DND-41 (cell line): Measurements from ENCODE around the gene FAM169A.

Experiments
- EZH2 ChIP-seq: IDR thresholded peaks from 3 replicates; pipeline ENCODE4 v1.6.1; 2012; ENCODE audit warnings: borderline replicate concordance, low read depth, mild to moderate bottlenecking, moderate library complexity, low read length, inconsistent platforms; ENCODE audit not compliant: severe bottlenecking
- TF ChIP-seq, protein P1 (sequence below): IDR thresholded peaks from 2 replicates; pipeline ENCODE4 v1.5.1; 2012; ENCODE audit warnings: borderline replicate concordance, low read length, moderate library complexity, mild to moderate bottlenecking; ENCODE audit not compliant: poor library complexity, severe bottlenecking; ENCODE audit errors: extremely low read depth

DNA sequence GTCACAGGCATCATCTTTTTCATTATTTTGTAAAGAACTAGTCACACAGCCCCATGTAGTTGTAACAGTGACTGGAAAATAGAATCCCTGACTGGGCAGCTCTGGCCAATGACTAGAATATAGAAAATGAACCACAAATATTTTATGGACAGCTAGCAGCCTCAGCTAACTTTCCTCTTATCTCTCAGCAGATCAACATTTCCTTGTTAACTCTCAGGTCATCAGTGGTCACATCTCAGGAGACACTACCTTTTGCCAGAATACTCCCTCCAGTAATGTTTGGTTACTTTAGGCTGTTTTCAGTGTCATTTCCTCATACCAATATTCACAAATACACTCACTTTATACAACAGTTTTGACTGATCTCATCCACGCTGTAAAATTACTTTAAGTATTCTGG lies 43.9 kb downstream of the FAM169A start:
- TF ChIP-seq, protein P1, sequence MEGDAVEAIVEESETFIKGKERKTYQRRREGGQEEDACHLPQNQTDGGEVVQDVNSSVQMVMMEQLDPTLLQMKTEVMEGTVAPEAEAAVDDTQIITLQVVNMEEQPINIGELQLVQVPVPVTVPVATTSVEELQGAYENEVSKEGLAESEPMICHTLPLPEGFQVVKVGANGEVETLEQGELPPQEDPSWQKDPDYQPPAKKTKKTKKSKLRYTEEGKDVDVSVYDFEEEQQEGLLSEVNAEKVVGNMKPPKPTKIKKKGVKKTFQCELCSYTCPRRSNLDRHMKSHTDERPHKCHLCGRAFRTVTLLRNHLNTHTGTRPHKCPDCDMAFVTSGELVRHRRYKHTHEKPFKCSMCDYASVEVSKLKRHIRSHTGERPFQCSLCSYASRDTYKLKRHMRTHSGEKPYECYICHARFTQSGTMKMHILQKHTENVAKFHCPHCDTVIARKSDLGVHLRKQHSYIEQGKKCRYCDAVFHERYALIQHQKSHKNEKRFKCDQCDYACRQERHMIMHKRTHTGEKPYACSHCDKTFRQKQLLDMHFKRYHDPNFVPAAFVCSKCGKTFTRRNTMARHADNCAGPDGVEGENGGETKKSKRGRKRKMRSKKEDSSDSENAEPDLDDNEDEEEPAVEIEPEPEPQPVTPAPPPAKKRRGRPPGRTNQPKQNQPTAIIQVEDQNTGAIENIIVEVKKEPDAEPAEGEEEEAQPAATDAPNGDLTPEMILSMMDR = no peak
- TF ChIP-seq EZH2 = no peak
